Activated T-cell treated with anti-CD3 and anti-CD28 coated beads, Interleukin-2, amount 50 U/mL, for 72 hours (primary cell): ENCODE measurements around the gene COL4A4. TPM values are rescaled to one million over a fixed set of nuclear protein-coding genes. Genes with fewer than 3 reads are reported as not detected.

Source experiments
- total RNA-seq, 2 donors: library from RNA; stranded (reverse); gene quantifications; one replicate each; pipeline ENCODE4 v1.2.3, GENCODE V29; 2022

COL4A4 gene
- total RNA-seq, 2 donors from 2014 or later: 0.02 to 0.16 TPM

Other genes starting within 250 kb of the COL4A4 start
- gene COL4A3, start 419 bp upstream of the COL4A4 start, total RNA-seq: under 1 TPM in 1 of 2 donors, not detected in 1; 0.39 TPM
- gene MFF, start 161.0 kb upstream of the COL4A4 start, total RNA-seq: 10 to 100 TPM; 80.6 to 88.7 TPM
- not detected for gene TM4SF20, start 215.1 kb upstream of the COL4A4 start, total RNA-seq
- gene SCYGR1, start 223.7 kb upstream of the COL4A4 start, total RNA-seq: not detected